Loucy (cell line): ENCODE results near the gene DOCK9.

Source experiments
- EZH2phosphoT487 ChIP-seq: fragments of 200-600 bp; IDR thresholded peaks from 2 replicates; pipeline ENCODE4 v1.6.1; 2018; ENCODE audit warnings: antibody characterized with exemption, mild to moderate bottlenecking, moderate library complexity, borderline replicate concordance
- TF ChIP-seq, protein P1 (sequence below): fragments of 200-600 bp; sonication (generic); conservative IDR thresholded peaks from 2 replicates; pipeline ENCODE4 v1.5.1; 2014; ENCODE audit warnings: mild to moderate bottlenecking, antibody characterized with exemption, low read length

DNA sequence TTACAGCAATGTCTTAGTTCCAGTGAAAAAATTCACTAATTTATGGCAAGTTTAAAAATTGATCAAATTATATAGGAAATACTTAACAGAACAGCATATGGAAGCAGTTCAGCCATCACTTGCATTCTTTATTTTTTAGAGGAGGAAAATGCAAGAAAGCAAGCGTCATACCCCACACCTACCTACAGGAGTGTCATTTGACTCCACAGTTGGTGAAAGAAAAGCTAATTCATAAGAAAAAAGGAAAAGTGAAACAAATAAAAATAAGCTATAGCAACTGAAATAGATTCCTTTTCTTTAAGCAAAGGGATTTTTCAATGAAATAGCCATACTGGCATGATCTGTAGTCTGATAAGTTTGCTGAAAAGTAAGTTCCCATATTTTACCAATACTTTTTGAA, 111.0 kb downstream of the DOCK9 start:
- TF ChIP-seq EZH2phosphoT487, result no peak
- TF ChIP-seq, protein P1, sequence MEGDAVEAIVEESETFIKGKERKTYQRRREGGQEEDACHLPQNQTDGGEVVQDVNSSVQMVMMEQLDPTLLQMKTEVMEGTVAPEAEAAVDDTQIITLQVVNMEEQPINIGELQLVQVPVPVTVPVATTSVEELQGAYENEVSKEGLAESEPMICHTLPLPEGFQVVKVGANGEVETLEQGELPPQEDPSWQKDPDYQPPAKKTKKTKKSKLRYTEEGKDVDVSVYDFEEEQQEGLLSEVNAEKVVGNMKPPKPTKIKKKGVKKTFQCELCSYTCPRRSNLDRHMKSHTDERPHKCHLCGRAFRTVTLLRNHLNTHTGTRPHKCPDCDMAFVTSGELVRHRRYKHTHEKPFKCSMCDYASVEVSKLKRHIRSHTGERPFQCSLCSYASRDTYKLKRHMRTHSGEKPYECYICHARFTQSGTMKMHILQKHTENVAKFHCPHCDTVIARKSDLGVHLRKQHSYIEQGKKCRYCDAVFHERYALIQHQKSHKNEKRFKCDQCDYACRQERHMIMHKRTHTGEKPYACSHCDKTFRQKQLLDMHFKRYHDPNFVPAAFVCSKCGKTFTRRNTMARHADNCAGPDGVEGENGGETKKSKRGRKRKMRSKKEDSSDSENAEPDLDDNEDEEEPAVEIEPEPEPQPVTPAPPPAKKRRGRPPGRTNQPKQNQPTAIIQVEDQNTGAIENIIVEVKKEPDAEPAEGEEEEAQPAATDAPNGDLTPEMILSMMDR, result peak; percentile 18
